HTERT RPE-1 (cell line): ENCODE results near the gene EEIG1.

Experiments
- in situ Hi-C: fragments of 300-500 bp; cut with MboI; formaldehyde crosslinking; loops from 4 replicates; pipeline ENCODE4 v1.14.3; 2020; ENCODE audit warnings: low sequenced_read_pairs

EEIG1 gene

DNA sequence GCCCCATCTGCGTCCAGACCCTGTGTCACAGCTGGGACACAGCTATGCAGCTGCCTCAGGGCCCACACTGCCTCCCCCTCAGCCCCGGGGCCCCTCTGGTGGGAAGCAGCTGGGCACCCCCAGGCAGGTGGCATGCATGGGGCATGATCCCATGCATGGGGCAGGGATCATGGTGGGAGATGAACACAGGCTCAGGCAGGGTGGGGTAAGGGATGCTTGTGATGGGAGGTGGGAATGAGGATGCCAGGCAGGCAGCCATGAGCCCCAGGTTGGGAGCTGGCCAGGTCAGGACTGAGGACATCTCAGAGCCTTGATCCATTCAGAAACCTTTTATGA is 19.7 kb downstream of the EEIG1 start:
- in situ Hi-C loops = no loop called here

DNA sequence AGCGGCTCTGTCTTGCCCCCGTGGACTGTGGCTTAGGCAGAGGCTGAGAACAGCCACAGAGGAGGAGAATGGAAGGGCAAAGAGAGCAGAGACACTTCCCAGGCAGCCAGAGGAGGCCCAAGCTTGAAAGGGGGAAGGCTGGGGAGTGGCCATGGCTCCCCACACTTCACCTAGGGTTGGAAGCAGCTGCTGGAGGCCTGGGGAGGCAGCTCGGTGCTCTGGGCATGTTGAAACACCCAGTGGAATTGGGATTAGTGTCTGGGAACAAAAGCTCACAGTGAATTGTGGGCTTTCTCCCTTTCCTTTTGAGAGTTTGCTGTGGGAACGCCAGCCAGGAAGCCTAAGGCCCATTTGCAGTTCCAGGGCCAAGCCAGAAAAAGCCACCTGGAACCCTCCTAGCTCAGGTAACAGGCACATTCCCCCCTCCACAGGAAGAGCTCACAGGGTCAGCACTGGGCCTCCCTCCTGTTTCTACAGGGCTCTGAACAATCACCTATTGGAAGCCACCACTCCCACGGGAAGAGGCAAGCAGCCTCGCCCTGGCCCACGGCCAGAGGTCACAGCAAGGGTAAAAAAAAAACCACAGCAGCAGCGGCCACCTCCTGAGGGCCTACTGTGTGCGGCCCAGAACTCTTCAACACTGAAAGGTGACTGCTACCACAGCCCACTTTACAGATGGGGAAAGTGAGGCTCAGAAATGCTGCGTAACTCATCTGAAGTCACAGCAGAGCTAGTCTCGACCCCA is 20.2 kb downstream of the EEIG1 start:
- in situ Hi-C loops = no loop called here

GRCh38 chr9:127959841-127960409 is 20.9 kb downstream of the EEIG1 start:
- in situ Hi-C loops = no loop called here

DNA sequence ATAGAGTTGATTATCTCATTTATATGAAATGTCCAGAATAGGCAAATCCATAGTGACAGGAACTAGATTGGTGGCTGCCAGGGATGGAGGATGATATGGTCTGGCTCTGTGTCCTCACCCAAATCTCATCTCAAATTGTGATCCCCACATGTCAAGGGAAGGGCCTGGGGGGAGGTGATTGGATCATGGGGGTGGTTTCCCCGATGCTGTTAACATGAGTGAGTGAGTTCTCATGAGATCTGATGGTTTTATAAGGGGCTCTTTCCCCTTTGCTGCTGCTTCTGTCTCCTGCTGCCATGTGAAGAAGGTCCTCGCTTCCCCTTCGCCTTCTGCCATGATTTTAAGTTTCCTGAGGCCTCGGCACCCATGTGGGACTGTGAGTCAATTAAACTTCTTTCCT is 21.4 kb downstream of the EEIG1 start:
- in situ Hi-C loops = no loop called here

DNA sequence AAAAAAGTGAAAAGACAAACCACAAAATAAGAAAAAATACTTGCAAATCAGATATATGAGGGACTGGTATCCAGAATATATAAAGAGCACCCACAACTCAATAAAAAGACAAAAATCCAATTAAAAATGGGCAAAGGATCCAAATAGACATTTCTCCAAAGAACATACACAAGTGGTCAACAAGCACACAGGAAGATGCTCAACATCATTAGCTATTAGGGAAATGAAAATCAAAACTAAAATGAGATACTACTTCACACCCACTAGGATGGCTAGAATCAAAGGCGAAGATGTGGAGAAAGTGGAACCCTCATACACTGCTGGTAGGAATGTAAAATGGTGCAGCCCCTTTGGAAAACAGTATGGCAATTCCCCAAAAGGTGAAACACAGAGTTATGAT is 22.1 kb downstream of the EEIG1 start:
- in situ Hi-C loops = no loop called here

DNA sequence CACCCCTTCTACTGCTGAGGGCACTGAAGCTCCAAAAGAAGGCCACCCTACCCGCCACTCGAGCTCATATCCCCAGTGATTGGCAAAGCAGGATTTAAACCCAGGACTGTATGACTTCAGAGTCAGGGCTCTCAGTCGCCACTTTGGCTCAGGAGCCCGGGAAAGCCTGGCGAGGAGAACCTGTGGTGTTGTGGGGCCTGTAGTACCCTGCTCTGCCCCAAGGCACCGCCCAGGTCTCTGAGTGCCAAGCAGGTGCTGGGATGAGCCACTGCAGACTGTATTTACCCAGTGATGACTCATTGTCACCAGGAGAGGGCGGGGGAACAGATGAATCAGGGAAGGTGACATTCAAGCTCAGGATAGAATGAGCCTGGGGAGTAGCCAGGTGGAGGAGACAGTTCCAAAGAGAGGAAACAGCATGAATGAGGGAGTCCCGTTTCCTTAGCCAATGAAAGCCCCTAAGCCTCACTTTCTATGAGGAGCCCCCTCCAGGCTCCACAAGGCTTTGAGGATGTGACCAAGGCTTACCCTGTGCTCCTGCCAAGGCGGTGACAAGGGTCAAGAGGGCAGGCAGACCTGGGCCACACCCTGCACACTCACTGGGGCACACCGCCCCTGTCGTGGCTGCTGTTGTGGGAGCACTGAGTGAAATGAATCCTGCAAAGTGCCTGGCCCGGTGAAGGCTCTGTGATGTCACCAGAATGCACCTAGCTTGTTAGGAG is 25.3 kb downstream of the EEIG1 start:
- in situ Hi-C loops = no loop called here

GRCh38 chr9:127954831-127955293 is 25.9 kb downstream of the EEIG1 start:
- in situ Hi-C loops = no loop called here

GRCh38 chr9:127953768-127954505 is 26.9 kb downstream of the EEIG1 start:
- in situ Hi-C loops = no loop called here

GRCh38 chr9:127953154-127953553 is 27.6 kb downstream of the EEIG1 start:
- in situ Hi-C loops = no loop called here

GRCh38 chr9:127950513-127951289 is 30.1 kb downstream of the EEIG1 start:
- in situ Hi-C loops = no loop called here

DNA sequence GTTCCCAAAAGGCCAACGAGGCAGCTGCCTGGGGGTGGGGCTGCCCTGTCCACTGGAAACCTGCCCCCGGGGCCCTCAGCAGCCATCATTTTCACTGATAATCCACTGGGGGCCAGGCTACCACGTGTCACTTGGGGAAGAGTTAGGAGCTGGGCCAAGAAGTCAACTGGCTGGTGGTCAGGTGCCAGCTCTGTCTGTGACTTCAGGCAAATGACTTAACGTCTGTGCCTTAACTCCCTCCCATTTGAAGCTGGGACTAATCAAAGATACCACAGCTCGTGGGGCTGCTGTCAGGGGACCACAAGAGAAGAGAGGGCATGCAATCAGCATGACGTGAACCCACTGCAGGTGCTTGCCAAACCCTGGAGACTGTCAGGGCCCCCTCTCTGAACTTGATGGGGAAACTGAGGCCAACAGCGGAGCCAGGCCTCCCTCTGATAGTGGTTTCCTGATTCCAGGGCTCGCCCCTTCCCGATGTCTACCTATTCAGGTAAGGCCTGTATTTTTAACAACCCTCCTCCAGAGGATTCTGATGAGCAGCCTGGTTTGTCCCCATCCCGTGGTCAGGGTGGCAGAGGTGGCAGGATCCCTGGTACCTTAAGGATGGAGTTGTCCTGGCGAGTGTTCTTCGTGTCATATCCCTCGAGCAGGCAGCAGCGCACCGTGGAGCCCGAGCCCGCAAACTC is 30.8 kb downstream of the EEIG1 start:
- in situ Hi-C loops = no loop called here

DNA sequence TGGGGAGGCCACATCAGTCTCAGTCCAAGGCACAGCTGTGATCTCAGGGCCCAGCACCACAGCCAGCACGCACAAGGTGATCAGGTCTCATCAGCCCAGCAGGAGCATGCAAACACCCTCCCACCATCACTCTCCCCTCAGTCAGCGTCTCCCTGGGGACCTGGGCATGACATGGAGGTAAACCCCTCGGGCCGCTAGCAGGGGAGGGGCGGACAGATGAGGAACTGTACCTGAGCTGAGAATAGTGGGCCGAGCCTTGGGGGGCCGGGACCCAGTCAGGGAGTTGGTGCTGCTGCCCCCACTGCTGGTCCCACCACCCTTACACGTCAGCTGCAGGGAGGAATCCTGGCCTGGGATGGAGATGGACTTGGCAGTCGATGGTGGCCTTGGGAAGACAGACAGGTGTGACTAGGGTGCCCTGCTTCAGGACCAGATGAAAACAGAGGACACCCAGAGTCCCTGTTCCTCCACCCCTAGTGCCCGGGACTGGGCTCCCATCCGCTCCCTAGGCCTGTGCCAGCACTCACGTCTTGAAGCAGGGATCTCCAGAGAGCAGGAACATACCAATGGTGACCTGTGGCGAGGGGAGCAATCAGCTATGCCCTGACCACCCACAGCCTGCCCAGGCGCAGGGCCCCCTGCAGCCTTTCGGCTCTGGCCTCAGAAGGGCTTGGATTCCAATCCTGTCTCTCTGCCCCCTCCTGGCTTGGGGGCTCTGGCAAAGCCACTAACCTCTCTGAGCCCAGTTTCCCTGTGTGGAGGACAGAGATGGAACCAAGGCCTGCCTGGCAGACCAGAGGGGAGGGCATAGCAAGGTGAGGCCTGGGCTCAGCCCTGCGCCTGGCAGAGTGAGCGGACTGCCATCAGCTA is 32.7 kb downstream of the EEIG1 start:
- in situ Hi-C loops = no loop called here

DNA sequence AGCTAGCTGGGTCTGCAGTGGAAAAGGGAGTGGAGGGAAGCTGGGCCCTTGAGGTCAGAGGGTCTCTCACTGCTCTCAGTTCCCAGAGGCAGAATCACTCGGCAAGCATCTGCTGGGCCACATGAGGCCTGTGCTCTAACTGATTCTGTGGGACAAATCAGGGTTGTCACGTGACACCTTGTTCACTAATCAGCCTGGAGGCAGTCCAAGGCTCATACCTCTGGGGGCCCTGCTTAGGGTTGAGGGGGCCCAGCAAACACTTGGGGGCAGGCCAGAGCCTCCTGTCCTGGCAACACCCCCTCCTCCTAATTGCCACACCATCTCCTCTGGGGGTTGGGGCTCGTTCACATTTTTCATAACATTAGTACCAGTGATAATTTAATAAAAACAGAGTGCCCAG is 34.1 kb downstream of the EEIG1 start:
- in situ Hi-C loops = no loop called here

GRCh38 chr9:127945942-127946341 is 34.8 kb downstream of the EEIG1 start:
- in situ Hi-C loops = no loop called here

DNA sequence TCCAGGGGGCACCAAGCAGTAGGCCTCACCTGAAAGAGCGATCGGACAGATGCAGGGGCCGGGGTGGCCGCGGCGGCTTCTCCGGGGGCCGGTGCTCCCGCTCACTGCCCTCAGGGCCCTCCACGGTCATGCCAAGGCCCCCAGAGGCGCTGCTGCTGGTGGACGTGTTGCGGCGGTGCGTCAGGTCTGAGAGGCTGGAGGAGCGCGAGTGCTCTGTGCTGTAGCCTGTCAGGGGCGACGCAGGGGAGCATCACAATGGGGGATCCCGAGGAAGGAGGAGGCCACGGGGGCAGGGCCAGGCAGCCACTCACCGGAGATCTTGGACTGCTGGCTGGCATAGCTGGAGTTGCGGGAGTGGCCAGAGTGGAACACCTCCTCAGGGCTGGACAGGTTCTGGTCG is 35.5 kb downstream of the EEIG1 start:
- in situ Hi-C loops = no loop called here

GRCh38 chr9:127944586-127945218 is 36.1 kb downstream of the EEIG1 start:
- in situ Hi-C loops = no loop called here

DNA sequence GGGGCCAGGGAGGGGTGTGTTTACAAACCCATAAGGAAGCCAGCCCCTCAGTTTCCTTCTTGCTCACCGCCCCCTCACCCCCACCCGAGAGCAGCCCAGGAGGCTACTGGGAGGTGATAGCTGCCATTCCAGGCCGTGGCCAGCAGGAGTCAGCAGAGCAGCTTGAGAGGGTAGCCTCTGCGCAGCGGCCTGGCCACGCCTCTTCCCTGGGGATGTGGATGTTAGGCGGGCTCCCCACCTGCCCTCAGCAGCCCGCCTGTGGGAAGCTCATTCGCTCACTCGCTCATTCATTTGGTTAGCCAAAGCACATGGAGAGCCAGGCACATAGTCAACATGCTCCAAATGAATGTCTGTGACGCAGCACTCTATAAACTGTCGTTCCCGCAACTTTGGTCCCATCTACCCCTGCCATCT is 37.1 kb downstream of the EEIG1 start:
- in situ Hi-C loops = no loop called here

DNA sequence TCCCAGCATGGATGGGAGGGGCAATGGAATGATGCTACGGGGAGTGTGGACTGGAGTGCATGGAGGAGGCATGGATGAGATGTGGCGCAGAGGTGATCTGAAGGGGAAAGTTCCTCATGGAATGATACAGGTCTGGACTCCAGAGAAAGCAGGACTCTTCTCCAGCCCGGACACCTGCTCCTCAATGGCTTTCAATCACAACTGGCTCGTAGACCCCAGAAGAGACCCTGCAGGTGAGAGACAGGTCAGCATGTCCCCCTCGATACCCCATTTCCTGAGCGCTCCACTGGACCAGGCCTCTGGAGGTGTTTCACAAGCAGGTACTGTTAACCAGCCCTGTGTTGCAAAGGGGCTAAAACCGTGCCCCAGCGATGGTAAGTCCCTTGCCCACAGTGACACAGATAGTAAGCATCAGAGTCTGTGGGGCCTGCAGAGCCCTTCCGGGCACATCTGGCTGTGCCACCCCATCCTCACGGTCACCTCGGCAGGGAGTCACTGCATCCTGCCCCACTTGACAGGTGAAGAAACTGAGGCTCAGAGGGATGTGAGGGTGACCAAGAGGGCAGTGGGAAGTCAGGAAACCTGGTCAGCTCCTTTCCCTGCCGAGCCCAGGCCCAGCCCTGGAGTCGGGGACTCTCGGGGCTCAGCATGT is 37.7 kb downstream of the EEIG1 start:
- in situ Hi-C loops = no loop called here
